SK-N-SH (cell line): ENCODE measurements around the gene NEK6.

ENCODE experiments used
- CTCF ChIP-seq: fragments of 200-600 bp; sonication (generic); IDR thresholded peaks from 2 replicates; pipeline ENCODE4 v1.6.1; 2017; ENCODE audit warnings: antibody characterized with exemption, mild to moderate bottlenecking, moderate library complexity
- EZH2phosphoT487 ChIP-seq: fragments of 200-600 bp; sonication (generic); IDR thresholded peaks from 2 replicates; pipeline ENCODE4 v1.6.1; 2017; ENCODE audit warnings: low read depth, mixed run types, mild to moderate bottlenecking, antibody characterized with exemption, moderate library complexity, borderline replicate concordance
- GABPA ChIP-seq: IDR thresholded peaks from 2 replicates; pipeline ENCODE4 v1.4.0; 2012; ENCODE audit warnings: low read depth, mild to moderate bottlenecking
- JUND ChIP-seq: IDR thresholded peaks from 2 replicates; pipeline ENCODE4 v1.4.0; 2012
- PBX3 ChIP-seq: IDR thresholded peaks from 2 replicates; pipeline ENCODE4; 2012
- POLR2AphosphoS5 ChIP-seq: IDR thresholded peaks from 2 replicates; pipeline ENCODE4 v1.6.1; 2012; ENCODE audit warnings: low read depth, low read length
- RAD21 ChIP-seq: IDR thresholded peaks from 2 replicates; pipeline ENCODE4 v1.6.1; 2012; ENCODE audit warnings: mild to moderate bottlenecking, low read length
- RXRA ChIP-seq: IDR thresholded peaks from 2 replicates; pipeline ENCODE4 v1.4.0; 2012; ENCODE audit warnings: low read depth, mild to moderate bottlenecking, borderline replicate concordance
- SMC3 ChIP-seq: IDR thresholded peaks from 2 replicates; pipeline ENCODE4 v1.6.1; 2012; ENCODE audit warnings: low read depth, low read length, improper control_type of control experiment

- TF ChIP-seq SMC3 (no peak), EZH2phosphoT487 (no peak), CTCF (no peak), RXRA (no peak), GABPA (no peak), POLR2AphosphoS5 (no peak), PBX3 (no peak), RAD21 (no peak), JUND (no peak)
Observed at GRCh38 chr9:124333203-124333579, 75.4 kb downstream of the NEK6 start.
